NCI-H1092 treated with DMSO at 0.1 percent for 48 hours (cell line): ENCODE data around the gene CALHM3.
A peak's percentile ranks its signal among the peaks of the same experiment; 100 is the strongest.
"Not testable (repeated sequence)": the region's sequence is repeated elsewhere in the genome, so short reads cannot be mapped to it uniquely, and the experiment has no call there.

Experiments used
- DNase-seq: peaks from one replicate; lab custom pipeline; 2025; lab: John Stamatoyannopoulos, UW

The CALHM3 gene

DNA sequence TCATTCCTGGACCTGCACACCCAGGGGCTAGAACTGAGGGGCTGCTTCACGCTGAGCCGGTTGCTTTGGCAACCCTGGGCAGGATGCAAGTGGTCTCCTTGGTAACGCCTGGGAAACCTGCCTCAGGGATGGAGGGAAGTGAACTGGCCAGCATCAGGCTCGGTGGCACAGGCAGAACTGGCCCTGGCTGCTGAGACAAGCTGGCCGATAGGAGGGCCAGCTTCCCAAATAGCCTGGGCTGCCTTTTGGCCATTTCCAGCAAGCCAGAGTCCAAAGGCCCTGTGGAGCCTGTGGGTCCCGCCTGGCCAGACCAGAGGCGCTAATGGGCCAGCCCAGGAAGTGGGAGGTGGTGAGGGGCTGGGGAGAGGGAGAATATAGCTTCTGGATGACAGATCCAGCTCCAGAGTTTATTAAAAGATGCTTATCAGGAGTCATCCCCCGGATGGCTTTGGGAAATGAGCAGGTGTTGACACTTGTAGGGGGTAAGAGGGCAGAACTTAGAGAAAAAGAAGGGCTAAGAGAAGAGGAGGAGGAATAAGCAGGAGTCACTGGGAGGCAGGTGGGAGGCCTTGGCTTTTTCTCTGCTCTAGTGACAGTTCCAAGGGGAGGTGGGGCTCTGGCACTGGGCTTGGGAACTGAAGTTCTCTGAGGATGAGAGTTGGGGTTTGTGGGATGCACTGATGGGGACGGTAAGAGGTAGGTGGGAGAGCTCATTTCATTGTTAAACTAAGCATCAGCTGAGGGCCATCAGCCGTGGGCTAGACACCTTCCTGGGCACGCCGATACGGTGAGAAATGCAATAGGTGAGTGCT lies 24.0 kb upstream of the CALHM3 start:
- DNase-seq = no peak

DNA sequence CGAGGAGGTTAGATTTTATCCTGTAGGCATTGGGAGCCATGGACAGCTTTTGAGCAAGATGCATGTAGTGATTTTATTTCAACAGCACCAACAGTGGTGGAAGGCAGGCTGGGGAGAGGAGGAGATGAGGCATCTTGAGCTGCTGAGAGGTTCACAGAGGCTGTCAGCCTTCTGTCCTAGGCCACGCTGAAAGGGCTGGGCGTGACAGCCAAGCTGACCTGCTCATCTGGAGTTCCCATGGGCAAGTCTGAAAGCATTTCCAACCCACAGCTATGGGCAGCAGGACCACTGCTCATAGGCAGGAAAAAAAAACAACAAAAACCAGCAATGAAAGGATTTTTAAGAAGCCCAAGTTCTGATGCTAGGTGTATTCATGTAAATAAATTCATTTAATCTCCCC lies 22.1 kb upstream of the CALHM3 start:
- DNase-seq = no peak

DNA sequence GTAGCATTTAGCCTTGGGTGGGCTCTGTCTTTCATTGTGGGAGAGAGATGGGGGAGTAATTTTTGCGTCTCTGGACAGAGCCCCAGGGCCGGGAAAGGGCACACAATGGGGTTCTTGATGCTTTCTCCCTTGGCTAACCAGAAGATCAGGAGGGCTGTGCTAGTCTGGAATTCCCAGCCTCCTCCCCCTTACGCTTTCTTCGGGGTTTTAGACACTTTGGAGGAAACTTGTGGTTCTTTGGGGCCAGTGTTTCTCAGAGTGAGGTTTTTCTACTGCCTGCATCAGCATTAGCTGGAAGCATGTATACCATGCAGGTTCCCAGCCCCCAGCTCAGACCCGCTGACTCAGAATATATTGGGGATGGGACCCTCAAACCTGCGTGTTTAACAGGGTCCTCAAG lies 21.4 kb upstream of the CALHM3 start:
- no peak for DNase-seq

DNA sequence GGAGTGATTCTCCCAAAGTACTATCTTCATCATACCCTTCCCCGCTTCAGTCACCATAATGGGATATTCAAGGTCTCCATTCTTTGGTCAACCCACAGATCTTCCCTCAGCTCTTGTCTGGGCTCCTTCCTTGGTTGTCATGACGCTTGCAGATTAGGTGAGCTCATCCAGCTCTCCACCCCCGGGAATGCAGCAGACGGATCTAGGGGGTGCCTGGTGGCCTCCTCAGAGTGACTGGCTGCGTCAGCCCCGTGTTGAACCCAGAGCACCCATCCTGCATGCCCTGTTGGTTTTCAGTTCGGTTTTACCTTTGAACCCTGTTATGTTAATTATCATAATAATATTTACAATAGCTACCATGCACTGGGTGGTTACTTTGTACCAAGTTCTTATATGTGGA lies 20.8 kb upstream of the CALHM3 start:
- no peak for DNase-seq

DNA sequence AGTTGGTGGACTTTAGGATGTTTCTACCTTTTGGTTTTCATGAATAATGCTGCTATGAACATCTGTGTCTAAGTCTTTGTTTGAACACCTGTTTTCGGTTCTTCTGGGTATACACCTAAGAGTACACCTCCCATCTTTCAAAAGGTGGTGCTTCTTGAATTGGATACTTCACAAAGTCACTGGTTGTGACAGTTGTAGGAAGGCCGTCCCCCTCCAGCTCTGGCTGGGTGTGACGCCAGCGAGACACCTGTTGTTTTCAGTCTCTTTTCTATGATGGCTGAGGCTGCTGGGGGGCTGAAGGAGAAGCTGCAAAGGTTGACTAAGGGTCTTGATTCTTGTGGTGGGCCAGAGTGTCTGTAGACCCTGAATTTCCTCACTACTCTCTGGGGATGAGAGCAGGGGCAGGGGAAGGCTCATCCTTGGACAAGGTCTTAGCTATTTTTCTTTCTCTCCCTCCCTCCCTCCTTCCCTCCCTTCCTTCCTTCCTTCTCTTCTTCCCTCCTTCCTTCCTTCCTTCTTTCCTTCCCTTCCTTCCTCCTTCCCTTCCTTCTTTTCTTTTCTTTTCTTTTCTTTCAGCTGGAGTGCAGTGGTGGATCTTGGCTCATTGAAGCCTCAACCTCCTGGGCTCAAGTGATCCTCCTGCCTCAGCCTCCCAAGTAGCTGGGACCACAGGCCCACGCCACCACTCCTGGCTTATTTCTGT lies 20.0 kb upstream of the CALHM3 start:
- DNase-seq = no peak

DNA sequence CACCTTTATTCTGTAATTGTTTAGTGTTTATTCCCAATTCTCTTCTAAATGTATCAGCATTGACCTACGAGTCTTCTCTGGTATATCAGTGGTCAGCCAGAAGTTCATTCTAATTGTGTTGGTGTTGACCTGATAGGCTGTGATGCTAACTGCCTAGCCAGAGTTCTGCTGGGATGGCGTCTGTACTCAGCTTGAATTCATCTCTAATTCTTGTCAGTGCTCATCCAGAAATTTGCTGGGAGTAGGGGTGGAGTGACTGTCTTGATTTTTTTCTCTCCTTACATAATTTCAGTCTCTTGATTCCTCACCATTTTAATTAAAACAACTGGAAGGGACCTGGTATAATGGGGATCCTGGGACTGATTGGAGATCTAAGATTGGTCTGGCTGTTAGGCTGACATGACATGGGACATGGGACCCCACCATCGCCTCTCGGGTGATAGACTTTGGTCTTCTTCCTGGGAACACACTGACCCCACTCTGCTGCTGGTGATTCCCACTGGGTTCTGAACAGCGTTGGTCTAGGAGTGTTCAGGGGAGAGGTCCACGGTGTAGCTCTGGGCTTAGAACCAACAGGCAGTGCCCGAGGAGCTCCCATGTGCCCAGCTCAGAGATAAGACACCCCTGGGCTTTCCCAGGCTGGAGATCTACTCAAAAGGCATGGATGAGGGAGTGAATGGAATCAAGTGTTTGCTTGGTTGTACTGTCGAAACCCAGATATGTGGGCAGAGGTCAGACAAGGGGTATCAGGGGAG lies 18.3 kb upstream of the CALHM3 start:
- DNase-seq = no peak

DNA sequence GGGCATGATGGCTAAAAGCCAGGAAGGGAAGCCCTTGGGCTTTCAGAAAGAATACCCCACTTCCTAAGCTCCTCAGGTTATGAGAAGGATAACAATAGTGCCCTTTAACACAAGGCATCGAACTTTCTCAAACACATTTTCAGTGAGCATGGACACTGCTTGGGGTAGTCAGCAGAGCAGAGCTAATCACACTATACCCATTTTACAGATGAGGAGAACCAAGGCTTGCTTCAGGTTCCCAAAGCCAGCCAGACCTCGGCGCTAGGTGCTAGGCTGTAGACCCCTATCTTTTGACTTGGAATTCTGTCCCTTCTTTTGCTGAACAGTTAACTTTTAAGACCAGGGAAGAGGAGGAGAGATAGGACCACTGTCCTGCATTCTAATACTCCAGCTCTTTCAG lies 16.3 kb upstream of the CALHM3 start:
- DNase-seq = no peak

DNA sequence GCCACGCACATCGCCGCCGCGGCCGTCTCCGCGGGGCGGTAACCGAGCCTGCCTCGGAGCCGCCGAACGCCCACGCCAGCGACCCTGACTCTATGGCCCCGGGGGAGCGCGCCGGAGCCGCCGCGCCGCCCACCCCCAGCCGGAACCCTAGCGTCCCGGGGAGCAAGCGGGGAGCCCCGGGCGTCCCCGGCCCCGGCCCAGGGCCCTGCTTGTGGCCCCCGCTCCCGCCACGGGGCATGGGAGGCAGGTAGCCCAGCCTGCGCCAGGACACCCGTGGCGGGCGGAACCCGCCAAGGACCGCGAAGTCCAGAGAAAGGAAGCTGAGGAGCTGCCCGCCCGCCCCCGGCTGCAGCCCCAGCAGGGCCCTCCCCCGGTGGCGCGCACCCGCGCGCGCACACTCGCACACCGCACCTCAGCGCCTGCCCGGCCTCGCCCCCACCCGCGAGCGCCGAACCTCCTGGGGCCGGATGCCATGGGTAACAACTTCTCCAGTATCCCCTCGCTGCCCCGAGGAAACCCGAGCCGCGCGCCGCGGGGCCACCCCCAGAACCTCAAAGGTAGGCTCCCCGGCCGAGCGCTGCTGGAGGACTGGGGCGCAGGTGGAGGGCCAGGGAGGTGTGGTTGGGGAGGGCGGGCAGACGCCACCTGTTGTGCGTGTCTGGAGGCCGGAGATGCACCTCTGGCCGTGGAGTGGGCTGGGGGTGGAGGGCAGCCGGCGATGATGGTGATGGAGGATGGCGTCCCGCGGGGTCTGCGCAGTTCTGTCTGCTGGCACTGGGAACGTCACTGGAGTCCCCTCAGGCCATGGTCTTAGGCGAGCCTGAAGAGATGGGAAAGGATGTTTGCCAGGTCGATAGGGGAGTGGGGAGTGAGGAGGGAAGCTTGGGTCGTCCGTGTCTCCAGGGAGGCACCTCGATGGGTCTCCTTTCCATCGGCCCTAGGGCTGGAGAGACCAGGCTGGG lies 15.2 kb upstream of the CALHM3 start:
- no peak for DNase-seq

DNA sequence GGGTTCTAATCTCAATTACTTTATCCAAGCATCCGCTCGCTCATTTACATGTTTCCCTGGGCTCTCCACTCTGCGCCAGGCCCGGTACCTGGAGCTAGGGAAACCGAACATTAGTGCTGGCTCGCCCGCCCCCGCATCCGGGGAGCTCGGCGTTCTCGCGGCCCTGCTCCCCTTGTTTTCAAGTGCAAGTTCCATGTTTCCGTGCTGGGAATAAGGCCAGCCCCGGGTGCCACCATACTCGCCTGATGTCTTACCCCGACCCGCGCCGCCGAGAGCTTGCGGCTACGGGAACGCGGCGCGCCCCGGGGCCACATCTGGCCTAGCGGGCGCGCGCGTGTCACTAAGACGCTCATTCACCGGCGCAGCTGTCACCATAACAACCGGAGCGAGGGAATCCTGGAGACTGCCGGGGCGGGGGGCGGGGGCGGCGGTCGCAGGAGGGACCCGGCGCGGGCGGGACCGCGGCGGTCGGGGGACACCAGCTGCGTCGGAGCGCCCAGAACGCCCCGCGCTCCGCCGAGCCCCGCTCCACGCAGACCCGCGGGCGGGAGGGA lies 14.4 kb upstream of the CALHM3 start, which contains the start of gene NEURL1:
Gene NEURL1, plus strand, starts transcription at position 344 of the 554 bp plus-strand sequence. CDS start 683 bp downstream, outside the sequence.
- no peak for DNase-seq

DNA sequence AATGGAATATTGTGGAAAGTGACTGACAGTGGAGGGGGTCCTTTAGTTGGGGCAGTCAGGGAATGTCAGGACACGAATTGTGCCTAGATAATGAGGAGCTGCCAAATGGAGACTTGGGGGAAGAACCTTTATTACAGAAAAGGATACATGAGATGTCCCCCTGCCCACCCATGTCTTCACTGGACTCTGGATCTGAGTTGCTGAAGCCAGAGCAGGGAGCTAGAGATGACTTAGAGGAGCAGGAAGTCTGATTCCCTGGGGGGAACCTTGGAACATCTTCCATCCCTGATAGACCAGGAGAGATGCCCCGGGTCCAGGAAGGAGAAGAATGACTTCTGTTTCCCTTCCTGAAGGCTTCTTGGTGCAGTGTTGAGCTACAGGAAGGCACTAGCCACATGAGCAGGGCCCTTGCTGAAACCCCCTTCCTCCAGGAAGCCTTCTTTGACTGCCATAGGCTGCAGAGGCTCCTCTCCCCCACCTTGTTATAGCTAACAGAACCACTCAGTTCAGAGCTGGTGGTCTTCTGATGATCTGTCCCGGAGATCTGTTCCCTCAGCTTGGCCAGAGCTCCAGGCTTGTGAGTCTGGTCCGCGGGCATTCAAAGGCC lies 13.7 kb upstream of the CALHM3 start:
- DNase-seq = no peak

DNA sequence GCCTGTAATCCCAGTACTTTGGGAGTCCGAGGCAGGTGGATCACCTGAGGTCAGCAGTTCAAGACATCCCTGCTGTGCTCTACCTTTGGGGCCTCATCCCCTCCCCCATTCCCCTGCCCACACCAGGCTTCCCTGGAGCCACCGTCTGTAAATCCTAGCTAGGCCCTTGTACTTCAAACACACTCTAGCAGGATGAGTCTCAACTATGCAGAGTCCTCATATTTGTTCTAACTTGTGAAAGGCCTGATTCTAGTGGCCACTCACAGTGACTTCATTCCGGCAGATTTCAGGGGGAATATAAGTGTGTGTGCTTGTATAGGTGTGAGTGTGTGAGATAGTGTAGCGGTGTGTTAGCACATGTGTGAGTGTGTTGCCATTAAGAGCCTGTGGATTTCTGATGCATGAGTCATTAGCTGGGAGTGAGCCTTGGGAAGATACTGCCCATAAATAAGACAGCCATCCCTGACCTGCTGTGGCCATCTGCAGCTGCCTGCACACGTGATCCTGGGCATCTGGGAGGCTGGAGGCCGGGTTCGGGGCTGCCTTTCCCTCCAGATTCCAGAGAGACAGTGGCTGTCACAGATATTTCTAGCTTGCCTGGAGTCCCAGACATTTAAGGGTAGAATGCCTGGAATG lies 12.8 kb upstream of the CALHM3 start:
- no peak for DNase-seq

DNA sequence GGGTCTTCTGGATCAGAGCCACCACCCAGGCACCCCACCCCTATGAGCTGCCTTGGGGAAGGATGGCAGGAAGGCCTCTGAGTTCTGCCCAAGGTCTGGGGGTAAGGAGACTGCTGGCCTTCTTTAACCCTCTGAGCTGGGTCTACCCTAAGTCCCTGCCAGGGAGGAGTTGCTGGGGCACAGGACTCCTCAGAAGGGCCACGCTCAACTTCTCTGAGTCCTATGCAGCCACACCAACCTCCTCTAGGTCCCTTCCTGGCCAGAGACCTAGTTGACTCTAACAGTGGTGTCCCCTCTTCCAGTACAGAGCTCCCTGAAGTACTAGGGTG lies 11.9 kb upstream of the CALHM3 start:
- DNase-seq = no peak

DNA sequence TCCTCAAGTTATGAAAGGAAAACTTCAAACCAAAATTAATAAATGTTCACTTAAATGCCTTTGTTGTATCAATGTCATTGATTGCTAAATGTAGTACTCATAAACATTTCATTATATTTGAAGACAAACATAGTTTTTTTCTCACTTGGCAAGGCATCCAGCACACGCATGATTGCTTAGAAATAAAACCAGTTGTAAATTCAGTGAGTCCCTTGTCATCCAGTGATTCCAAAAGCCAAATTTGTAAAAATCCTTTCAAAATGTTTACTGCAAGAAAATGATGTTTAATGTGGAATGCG lies 8.3 kb upstream of the CALHM3 start:
- no peak for DNase-seq

DNA sequence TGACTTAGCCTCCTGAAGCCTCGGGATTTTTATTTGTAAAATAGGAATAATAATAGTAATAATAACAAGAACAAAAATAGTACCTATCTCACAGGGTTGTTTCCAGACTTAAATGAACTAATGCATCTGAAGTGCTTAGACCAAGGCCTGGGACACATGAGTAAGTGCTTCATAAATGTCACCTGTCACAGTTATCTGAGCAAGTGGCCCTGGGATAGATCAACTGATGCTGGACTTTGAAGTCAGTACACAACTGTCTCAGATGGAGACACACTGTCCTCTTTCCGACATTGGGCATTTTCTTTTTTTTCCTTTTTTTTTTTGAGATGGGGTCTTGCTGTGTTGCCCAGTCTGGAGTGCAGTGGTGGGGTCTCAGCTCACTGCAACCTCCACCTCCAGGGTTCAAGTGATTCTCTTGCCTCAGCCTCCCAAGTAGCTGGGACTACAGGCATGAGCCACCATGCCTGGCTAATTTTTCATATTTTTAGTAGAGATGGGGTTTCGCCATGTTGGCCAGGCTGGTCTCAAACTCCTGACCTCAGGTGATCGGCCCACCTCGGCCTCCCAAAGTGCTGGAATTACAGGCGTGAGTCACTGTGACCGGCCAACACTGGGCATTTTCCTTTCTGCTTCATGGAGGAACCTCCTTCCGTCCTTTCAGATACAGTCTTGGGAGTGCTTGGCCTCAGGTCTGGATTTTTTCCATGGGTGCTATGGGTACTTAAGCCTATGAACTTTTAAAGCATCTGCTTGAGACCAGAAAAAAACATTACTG lies 7.8 kb upstream of the CALHM3 start:
- DNase-seq = not testable (repeated sequence)

DNA sequence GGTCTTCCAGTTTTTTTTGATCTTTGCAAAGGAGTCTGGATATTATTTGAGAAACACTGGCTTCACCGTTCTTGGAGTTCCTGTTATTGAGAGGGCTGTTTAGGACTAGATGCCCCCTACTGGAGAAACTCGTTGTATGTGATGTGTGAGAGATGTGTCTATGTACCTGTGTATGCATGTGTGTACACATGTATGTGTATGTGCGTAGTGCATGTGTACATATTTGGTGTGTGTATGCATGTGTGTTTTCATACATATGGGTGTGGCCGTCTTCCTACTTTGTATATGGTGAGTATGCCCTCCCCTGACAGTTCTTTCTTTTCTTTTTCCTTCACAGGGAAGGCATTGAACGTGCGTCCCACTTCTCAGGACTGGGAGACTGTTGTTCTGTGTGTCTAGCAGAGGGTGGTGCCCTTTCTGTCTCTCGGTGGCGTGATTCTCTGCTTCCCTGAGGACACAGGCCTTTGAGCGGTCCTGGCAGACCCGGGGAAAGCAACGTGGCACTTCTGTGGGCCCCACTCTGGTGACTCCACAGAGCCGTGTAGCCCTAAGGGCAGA lies 3.0 kb upstream of the CALHM3 start:
- DNase-seq = peak; percentile 50

DNA sequence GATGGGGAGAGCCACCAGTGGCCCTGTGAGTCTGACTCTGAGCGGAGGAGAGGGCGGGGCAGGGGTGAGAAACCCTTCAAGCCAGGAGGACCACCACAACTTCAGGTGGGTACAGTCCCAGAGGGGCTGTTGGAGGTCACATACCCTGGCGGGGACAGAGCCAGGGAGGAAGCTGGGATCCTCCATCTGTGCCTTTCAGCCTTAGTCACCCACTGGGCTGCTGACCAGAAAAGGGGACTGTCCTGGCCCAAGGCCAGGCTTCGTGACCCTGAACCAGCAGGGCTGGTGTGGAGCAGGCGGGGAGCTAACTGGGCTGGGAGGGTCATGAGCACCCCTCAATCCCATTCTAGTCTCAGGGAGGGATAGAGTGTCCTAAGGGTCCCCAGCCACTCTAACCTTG lies 1.5 kb upstream of the CALHM3 start:
- no peak for DNase-seq

DNA sequence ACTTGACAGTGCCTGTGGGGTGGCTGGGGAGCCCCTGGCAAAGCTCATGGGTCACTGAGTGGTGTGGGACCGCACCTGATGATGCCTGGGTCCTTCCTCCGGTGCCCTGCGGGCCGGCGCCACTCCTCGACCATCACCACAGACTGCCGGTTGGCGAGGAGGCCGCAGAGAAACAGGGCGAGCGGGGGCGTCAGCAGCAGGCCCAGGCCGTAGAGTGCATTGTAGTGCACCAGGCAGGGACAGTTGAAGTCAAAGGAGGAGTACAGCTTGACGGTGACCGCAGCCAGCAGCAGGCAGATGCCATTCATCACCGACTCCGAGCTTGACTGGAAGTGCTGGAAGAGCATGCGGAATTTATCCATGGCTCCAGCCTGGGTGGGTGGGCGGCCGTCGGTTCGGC lies 369 bp downstream of the CALHM3 start:
- no peak for DNase-seq

DNA sequence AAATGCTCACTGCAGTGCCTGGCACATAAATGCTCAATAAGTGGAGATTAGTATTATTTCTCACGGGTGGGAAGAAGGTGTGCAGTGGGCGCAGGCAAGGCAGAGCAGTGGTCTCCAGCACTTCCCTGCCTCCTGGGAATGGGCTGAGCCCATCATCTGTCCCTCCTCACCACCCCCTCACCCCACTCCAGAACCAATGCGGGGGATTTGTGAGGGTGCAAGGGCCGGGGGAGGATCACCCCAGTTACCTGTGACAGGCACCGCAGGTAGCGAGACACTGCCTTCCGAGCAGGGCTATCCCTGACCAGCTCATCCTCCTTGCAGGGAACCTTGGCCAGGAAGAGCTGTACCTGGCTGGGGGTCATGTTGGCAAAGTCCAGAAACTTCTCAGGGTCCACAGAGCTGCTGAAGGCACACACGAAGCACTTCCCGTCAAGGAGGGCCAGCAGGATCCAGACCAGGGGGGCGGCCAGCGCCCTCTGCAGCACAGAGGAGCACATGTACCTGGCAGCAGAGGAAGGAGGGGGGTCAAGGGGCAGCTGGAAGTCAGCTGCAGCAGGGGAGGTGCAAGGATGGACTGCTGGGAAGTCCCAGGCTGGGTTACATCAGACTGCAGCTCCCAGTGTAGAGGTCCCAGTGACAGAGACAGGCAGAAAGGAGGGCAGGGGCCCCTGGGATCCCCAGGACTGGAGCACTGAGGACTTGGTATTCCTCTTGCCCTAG lies 2.8 kb downstream of the CALHM3 start:
- no peak for DNase-seq

DNA sequence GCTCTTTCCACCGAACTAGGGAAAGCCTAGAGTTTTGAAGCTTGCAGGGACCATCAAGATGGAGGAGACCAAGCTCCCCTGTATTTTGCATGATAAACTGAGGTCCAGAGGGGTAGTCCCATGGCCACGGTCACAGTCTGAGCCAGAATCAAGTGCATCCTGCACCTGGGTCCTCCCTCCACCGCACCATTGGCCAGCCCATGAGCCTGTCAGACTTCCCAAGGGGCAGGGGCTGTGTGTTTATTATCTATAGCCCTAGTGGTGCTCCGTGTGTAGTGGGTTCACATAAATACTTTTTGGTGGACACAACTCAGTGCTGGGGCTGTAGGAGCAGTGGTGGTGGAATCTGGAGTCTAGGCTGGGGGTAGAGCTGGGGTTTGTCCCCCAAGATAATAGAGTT lies 3.6 kb downstream of the CALHM3 start:
- DNase-seq = no peak
